Motor neuron (in vitro differentiated cells): ENCODE measurements around the gene WTAP. TPM values are rescaled to one million over a fixed set of nuclear protein-coding genes. Genes with fewer than 3 reads are reported as not detected.
A peak's percentile ranks its signal among the peaks of the same experiment; 100 is the strongest.
"Not testable (repeated sequence)": the region's sequence is repeated elsewhere in the genome, so short reads cannot be mapped to it uniquely, and the experiment has no call there.

ENCODE experiments used
- ATAC-seq, 8 experiments: fragments of 200-7000 bp; cut with Tn5 transposase; replicated peaks in 6 of 8; 2 replicates each; pipeline ENCODE4 v1.8.0; 2021; ENCODE audit warnings: mild to moderate bottlenecking in 8 of 8, moderate library complexity in 8 of 8
- H3K27ac ChIP-seq, 2 donors: fragments of 250-450 bp; sonication (Bioruptor Pico); 2 replicates each; pipeline ENCODE4 v1.9.0; 2021; ENCODE audit warnings: antibody characterized with exemption in 2 of 2, mild to moderate bottlenecking in 2 of 2, moderate library complexity in 1 of 2
- H3K4me1 ChIP-seq, 2 donors: fragments of 250-450 bp; sonication (Bioruptor Pico); replicated peaks in 1 of 2; 2 replicates each; pipeline ENCODE4 v1.6.1; 2021; ENCODE audit warnings: antibody characterized with exemption in 2 of 2, mild to moderate bottlenecking in 2 of 2, moderate library complexity in 1 of 2
- H3K4me3 ChIP-seq, 5 donors: fragments of 250-450 bp; sonication (Bioruptor Pico); 2 replicates each; pipeline ENCODE4 v1.9.0; 2021; ENCODE audit warnings: antibody characterized with exemption in 5 of 5, mild to moderate bottlenecking in 5 of 5, moderate library complexity in 4 of 5
- WGBS, 10 experiments: fragments of 450-650 bp; shearing (Covaris generic); methylation state at CpG; one replicate each; pipeline ENCODE4 v1.0.0; 2022; 5-methylcytosine and 5-hydroxymethylcytosine counted together
- in situ Hi-C, 9 experiments: fragments of 400-800 bp; cut with MboI; loops; one replicate each; pipeline ENCODE4 v1.15.0; 2021; ENCODE audit warnings: low sequenced_read_pairs in 9 of 9, low pct_unique_long_range_greater_than_20kb in 2 of 9; ENCODE audit not compliant: unreplicated experiment in 9 of 9
- total RNA-seq, 8 experiments: library from RNA; unstranded; fragments of 300-600 nt; gene quantifications; 2 replicates each; pipeline versions ENCODE4 v1.2.3 to v1.2.4, GENCODE V29; 2022

The WTAP gene
- total RNA-seq, 8 experiments from 2014 or later: 73.8 to 139 (median 87.2) TPM

- WGBS, 10 experiments: 0 to 1% (median 0%) methylated on average over 1 to 33 of the region's 56 CpGs; no CpG with 5 or more reads in 2 of the 10 experiments
- peak within 1 kb of the TSS; percentile 79 to 95 for H3K27ac ChIP-seq
- in situ Hi-C loops: no loop called here
These were observed 63.0 kb downstream of the WTAP start, which contains the start of gene MRPL18 for GRCh38 chr6:159790149-159790955. Gene MRPL18, plus strand, starts transcription at chr6:159790467. Its CDS starts 121 bp downstream, at chr6:159790588.

GRCh38 chr6:159790956-159791598, 63.8 kb downstream of the WTAP start:
- peaks cover 12 to 17% of the 10 kb centered on the region in 2 donors for H3K4me1 ChIP-seq
- H3K4me3 ChIP-seq: peak overlapping the region; percentile 56 to 76 (median 70)
- no peak for ATAC-seq
- 0 to 72% (median 16%) methylated on average over 2 to 11 of the region's 18 CpGs; no CpG with 5 or more reads in 2 of the 10 experiments for WGBS, 10 experiments
- in situ Hi-C loops: no loop called here
- H3K27ac ChIP-seq: peak overlapping the region; percentile 76 to 94

More at GRCh38 chr6:159790149-159790955, 63.0 kb downstream of the WTAP start, which contains the start of gene MRPL18:
- ATAC-seq: peak; percentile 68 to 89 (median 86)
- Histone ChIP-seq H3K4me1 (peaks cover 12 to 17% of the 10 kb centered on the region in 2 donors), H3K4me3 (peak within 1 kb of the TSS; percentile 56 to 76 (median 70))

- ATAC-seq, H3K4me3 ChIP-seq, H3K4me1 ChIP-seq, in situ Hi-C loops, H3K27ac ChIP-seq: not testable (repeated sequence)
- WGBS, 10 experiments: 40 to 90% (median 71%) methylated on average over 2 to 6 of the region's 8 CpGs; no CpG with 5 or more reads in 5 of the 10 experiments
These were observed 67.7 kb downstream of the WTAP start for GRCh38 chr6:159794976-159795375.

- Histone ChIP-seq H3K4me1 (no peaks in the 10 kb centered on the region), H3K4me3 (no peak overlapping the region), H3K27ac (no peak overlapping the region)
- in situ Hi-C loops: no loop called here
- 0 to 100% (median 62%) methylated on average over 1 of the region's 1 CpG for WGBS, 10 experiments
- ATAC-seq: no peak
These were observed 70.2 kb downstream of the WTAP start for GRCh38 chr6:159797554-159797953.

- no peak within 1 kb of the TSS for H3K4me3 ChIP-seq
- peak in 4 of 8 experiments; percentile 13 to 36 (median 26) for ATAC-seq
- 89 to 96% (median 94%) methylated on average over 5 to 12 of the region's 50 CpGs; no CpG with 5 or more reads in 7 of the 10 experiments for WGBS, 10 experiments
- H3K4me1 ChIP-seq: no peaks in the 10 kb centered on the region
- no peak within 1 kb of the TSS for H3K27ac ChIP-seq
- in situ Hi-C loops: no loop called here
These were observed 73.0 kb downstream of the WTAP start, which contains the start of gene PNLDC1 for GRCh38 chr6:159800141-159800865. Gene PNLDC1, plus strand, starts transcription at chr6:159800276. Its CDS starts 32 bp downstream, at chr6:159800308.

- in situ Hi-C loops: no loop called here
These were observed 74.6 kb downstream of the WTAP start for GRCh38 chr6:159801935-159802334.

GRCh38 chr6:159804504-159804903, 77.2 kb downstream of the WTAP start:
- Histone ChIP-seq H3K4me3 (no peak overlapping the region), H3K4me1 (no peaks in the 10 kb centered on the region), H3K27ac (no peak overlapping the region)
- no peak for ATAC-seq
- WGBS, 10 experiments: 20 to 89% (median 85%) methylated on average over 1 to 10 of the region's 10 CpGs; no CpG with 5 or more reads in 1 of the 10 experiments
- in situ Hi-C loops: no loop called here

More at GRCh38 chr6:159801935-159802334, 74.6 kb downstream of the WTAP start:
- Histone ChIP-seq H3K4me1 (no peaks in the 10 kb centered on the region), H3K4me3 (no peak overlapping the region), H3K27ac (no peak overlapping the region)
- ATAC-seq: no peak
- WGBS, 10 experiments: 80 to 100% (median 88%) methylated on average over 1 to 8 of the region's 8 CpGs; no CpG with 5 or more reads in 1 of the 10 experiments

GRCh38 chr6:159805440-159806020, 78.2 kb downstream of the WTAP start:
- no peak overlapping the region for H3K4me3 ChIP-seq
- in situ Hi-C loops: no loop called here
- no peak for ATAC-seq
- no peaks in the 10 kb centered on the region for H3K4me1 ChIP-seq
- WGBS, 10 experiments: 80 to 95% (median 90%) methylated on average over 2 to 6 of the region's 6 CpGs
- no peak overlapping the region for H3K27ac ChIP-seq

Other genes starting within 250 kb of the WTAP start
- gene SOD2, start 34.3 kb upstream of the WTAP start, total RNA-seq: 1,000 to 10,000 TPM in 1 of 8 experiments, 100 to 1,000 TPM in 4, 10 to 100 TPM in 3; 60.7 to 2,068 (median 114) TPM
- 100 to 1,000 TPM in 1 of 8 experiments, 10 to 100 TPM in 7; 12.6 to 120 (median 42.2) TPM for gene ACAT2, start 34.5 kb downstream of the WTAP start, total RNA-seq
- gene TCP1, start 62.1 kb downstream of the WTAP start, total RNA-seq: 100 to 1,000 TPM; 191 to 310 (median 253) TPM
- 100 to 1,000 TPM in 3 of 8 experiments, 10 to 100 TPM in 5; 50.9 to 110 (median 59.4) TPM for gene MRPL18, start 63.0 kb downstream of the WTAP start, total RNA-seq
- under 1 TPM in 1 of 8 experiments, not detected in 7; 0.22 TPM for gene PNLDC1, start 72.8 kb downstream of the WTAP start, total RNA-seq
- gene MAS1, start 163.5 kb downstream of the WTAP start, total RNA-seq: under 1 TPM in 6 of 8 experiments, not detected in 2; 0.05 to 0.66 (median 0.31) TPM
- 100 to 1,000 TPM in 3 of 8 experiments, 10 to 100 TPM in 5; 18.4 to 124 (median 53.5) TPM for gene IGF2R, start 241.6 kb downstream of the WTAP start, total RNA-seq